Osteoblast (primary cell): ENCODE data around the gene GTF2H3. TPM values are rescaled to one million over a fixed set of nuclear protein-coding genes. Genes with fewer than 3 reads are reported as not detected.

Experiments used
- DNase-seq: peaks from one replicate; pipeline ENCODE4 v3.0.0; 2011; ENCODE audit warnings: low spot score, mixed read lengths; ENCODE audit not compliant: insufficient read length; ENCODE audit errors: missing footprints
- H2AFZ ChIP-seq: 2 replicates; pipeline ENCODE4 v1.6.0; 2011; ENCODE audit warnings: mild to moderate bottlenecking, low read length
- H3K27ac ChIP-seq: 2 replicates; pipeline ENCODE4 v1.5.1; 2011; ENCODE audit warnings: mild to moderate bottlenecking, low read depth, low read length, moderate library complexity
- H3K27me3 ChIP-seq: 2 replicates; pipeline ENCODE4 v1.6.0; 2012; ENCODE audit warnings: mild to moderate bottlenecking, control low read depth, inconsistent platforms, low read length, moderate library complexity; ENCODE audit not compliant: insufficient read depth
- H3K36me3 ChIP-seq: 2 replicates; pipeline ENCODE4 v1.5.1; 2011; ENCODE audit warnings: mild to moderate bottlenecking, low read length, control low read depth, moderate library complexity; ENCODE audit not compliant: insufficient read depth
- H3K4me1 ChIP-seq: 2 replicates; pipeline ENCODE4 v1.5.1; 2011; ENCODE audit warnings: mild to moderate bottlenecking, low read length, control low read depth, moderate library complexity; ENCODE audit not compliant: insufficient read depth
- H3K4me2 ChIP-seq: 2 replicates; pipeline ENCODE4 v1.6.0; 2011; ENCODE audit warnings: mild to moderate bottlenecking, low read length; ENCODE audit not compliant: insufficient read depth
- H3K4me3 ChIP-seq: fragments of 200-600 bp; sonication (generic); 3 replicates; pipeline ENCODE4 v1.5.1; 2012; ENCODE audit warnings: mild to moderate bottlenecking, low read length, inconsistent platforms; ENCODE audit not compliant: insufficient read depth
- H3K79me2 ChIP-seq: 2 replicates; pipeline ENCODE4 v1.6.0; 2012; ENCODE audit warnings: mild to moderate bottlenecking, low read length, control low read depth, inconsistent platforms; ENCODE audit not compliant: insufficient read depth
- H3K9me3 ChIP-seq: 2 replicates; pipeline ENCODE4 v1.5.1; 2011; ENCODE audit warnings: low read depth, low read length, control low read depth
- H4K20me1 ChIP-seq: 2 replicates; pipeline ENCODE4 v1.6.0; 2012; ENCODE audit warnings: mild to moderate bottlenecking, low read length, control low read depth; ENCODE audit not compliant: insufficient read depth
- total RNA-seq: library from RNA; depleted of rRNA; stranded (reverse); fragments of >200 nt; gene quantifications from 2 replicates; pipeline ENCODE4 v1.2.3, GENCODE V29; 2012
- TF ChIP-seq, protein P1 (sequence below): IDR thresholded peaks from 2 replicates; pipeline ENCODE4 v1.5.1; 2011; ENCODE audit warnings: mild to moderate bottlenecking, low read depth, low read length, moderate library complexity; ENCODE audit errors: extremely low read depth

The GTF2H3 gene
- total RNA-seq, 1 donor, result 38.7 TPM

DNA sequence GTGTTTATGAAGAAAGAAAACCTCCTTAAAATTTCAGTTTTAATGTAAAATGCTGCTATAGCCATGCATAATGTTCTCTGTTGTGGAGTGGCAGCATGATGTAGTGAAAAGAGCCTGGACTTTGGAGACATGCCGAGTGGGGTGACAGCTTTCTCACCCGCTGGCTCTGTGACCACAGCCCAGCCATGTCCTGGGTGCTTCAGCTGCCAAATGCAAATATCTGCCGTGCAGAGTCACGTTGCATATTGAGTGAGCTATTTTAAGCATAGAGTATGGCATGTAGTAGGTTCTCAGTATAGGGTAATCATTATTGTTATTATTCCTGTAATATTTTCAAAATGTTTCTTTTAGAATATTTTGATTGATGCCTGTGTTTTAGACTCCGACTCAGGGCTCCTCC lies 21.8 kb downstream of the GTF2H3 start:
- Histone ChIP-seq H3K4me2 (no peak overlapping the region), H3K79me2 (no peaks in the 10 kb centered on the region), H3K27me3 (no peaks in the 10 kb centered on the region), H3K4me1 (peaks cover 11% of the 10 kb centered on the region), H4K20me1 (no peaks in the 10 kb centered on the region), H3K27ac (no peak overlapping the region), H3K4me3 (no peak overlapping the region), H3K9me3 (no peaks in the 10 kb centered on the region), H2AFZ (no peak overlapping the region), H3K36me3 (peaks cover 48% of the 10 kb centered on the region)
- peak; percentile 72 for DNase-seq
- TF ChIP-seq, protein P1, sequence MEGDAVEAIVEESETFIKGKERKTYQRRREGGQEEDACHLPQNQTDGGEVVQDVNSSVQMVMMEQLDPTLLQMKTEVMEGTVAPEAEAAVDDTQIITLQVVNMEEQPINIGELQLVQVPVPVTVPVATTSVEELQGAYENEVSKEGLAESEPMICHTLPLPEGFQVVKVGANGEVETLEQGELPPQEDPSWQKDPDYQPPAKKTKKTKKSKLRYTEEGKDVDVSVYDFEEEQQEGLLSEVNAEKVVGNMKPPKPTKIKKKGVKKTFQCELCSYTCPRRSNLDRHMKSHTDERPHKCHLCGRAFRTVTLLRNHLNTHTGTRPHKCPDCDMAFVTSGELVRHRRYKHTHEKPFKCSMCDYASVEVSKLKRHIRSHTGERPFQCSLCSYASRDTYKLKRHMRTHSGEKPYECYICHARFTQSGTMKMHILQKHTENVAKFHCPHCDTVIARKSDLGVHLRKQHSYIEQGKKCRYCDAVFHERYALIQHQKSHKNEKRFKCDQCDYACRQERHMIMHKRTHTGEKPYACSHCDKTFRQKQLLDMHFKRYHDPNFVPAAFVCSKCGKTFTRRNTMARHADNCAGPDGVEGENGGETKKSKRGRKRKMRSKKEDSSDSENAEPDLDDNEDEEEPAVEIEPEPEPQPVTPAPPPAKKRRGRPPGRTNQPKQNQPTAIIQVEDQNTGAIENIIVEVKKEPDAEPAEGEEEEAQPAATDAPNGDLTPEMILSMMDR, result no peak

DNA sequence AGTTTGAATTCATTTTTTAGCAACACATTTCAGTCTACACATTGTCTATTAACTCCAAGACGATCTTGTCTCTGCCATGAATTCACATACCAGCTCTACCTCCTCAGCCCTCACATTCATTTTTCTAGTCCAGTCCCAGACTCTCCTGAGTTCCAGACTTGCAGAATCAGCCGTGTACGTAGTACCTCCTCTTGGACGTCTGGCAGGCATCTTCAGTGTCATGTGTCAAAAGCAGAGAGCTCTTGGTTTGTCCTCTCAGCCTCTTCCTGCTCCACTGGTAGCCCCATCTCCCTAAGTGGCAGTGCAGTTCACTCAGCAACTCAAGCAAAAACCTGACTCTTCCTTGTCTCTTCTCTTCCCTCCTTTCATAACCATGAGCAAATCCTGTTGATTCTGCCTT lies 22.8 kb downstream of the GTF2H3 start:
- TF ChIP-seq, protein P1, result no peak

DNA sequence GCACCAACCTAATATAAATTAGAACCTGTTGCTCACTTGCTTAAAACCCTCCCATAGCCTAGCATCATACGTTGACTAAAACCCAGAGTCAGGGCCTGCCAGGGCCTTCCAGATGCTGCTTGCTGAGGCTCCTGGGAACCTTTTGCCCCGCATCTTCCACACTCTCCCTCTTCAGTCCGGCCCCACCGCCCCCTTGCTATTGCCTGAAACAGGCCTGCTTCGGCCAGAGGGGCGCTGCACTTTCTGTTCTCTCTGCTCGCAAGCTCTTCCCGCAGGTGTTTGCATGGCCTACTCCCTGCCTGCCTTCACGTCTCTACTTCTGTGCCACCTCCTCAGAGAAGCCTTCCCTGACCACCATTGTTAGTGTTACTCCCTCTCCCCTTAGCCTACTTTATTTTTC lies 23.6 kb downstream of the GTF2H3 start:
- H3K4me2 ChIP-seq, result no peak overlapping the region
- no peak overlapping the region for H2AFZ ChIP-seq
- peaks cover 39% of the 10 kb centered on the region for H3K36me3 ChIP-seq
- H3K27ac ChIP-seq, result no peak overlapping the region
- no peaks in the 10 kb centered on the region for H3K27me3 ChIP-seq
- TF ChIP-seq, protein P1, result no peak
- H3K4me3 ChIP-seq, result no peak overlapping the region
- no peaks in the 10 kb centered on the region for H3K79me2 ChIP-seq
- H4K20me1 ChIP-seq, result no peaks in the 10 kb centered on the region
- no peaks in the 10 kb centered on the region for H3K9me3 ChIP-seq
- DNase-seq, result no peak
- H3K4me1 ChIP-seq, result peaks cover 17% of the 10 kb centered on the region

More for the DNA sequence above, 22.8 kb downstream of the GTF2H3 start:
- Histone ChIP-seq H2AFZ (no peak overlapping the region), H3K36me3 (peaks cover 45% of the 10 kb centered on the region), H3K27ac (no peak overlapping the region), H3K9me3 (no peaks in the 10 kb centered on the region), H4K20me1 (no peaks in the 10 kb centered on the region), H3K27me3 (no peaks in the 10 kb centered on the region), H3K4me1 (peaks cover 17% of the 10 kb centered on the region), H3K4me3 (no peak overlapping the region), H3K4me2 (no peak overlapping the region), H3K79me2 (no peaks in the 10 kb centered on the region)
- DNase-seq, result no peak

DNA sequence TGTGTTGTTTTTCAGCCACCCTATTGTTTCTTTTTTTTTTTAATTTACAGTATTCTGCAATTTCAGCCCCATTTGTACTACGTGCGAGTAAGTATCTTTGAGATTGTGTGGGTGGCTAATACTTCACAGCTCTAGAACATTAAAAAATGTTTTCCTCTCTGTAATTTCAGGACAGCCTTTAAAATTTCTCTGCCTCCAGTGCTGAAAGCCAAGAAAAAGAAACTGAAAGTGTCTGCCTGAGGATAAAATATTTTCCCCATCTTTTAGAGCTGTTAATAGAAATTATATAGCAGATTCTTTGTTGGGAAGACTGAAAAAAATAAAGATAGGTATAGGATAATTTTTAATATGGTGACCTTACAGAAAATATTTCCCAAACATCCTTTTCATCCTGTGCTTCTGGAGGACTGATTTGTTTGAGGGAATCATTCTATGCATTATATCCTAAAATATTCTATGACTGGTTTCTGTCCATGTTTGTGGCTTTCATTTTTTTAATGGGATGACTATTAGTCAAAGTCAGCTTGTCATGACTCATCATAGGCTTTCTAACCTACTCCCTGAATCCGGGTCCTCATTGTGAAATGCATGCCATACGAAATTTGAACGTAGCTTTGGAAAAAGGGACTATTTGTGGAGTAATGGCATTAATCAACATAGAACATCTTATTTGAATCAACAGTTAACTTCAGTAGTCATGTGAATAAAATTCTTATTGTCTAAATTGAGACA lies 26.5 kb downstream of the GTF2H3 start:
- TF ChIP-seq, protein P1, result no peak
- Histone ChIP-seq H2AFZ (peak overlapping the region; percentile 53), H3K4me3 (peak overlapping the region; percentile 14), H3K36me3 (peaks cover 42% of the 10 kb centered on the region), H3K4me1 (peaks cover 17% of the 10 kb centered on the region), H3K27ac (peak overlapping the region; percentile 86), H3K27me3 (no peaks in the 10 kb centered on the region), H3K4me2 (peak overlapping the region; percentile 64), H4K20me1 (no peaks in the 10 kb centered on the region), H3K79me2 (no peaks in the 10 kb centered on the region), H3K9me3 (no peaks in the 10 kb centered on the region)
- DNase-seq, result peak; percentile 91
